HG02571 (cell line): ENCODE results near the gene BUD13.

ENCODE experiments used
- ATAC-seq: cut with Tn5 transposase; IDR thresholded peaks from one replicate; pipeline ENCODE4 v1.9.1; 2021; ENCODE audit warnings: mild to moderate bottlenecking, moderate library complexity; ENCODE audit not compliant: unreplicated experiment

BUD13 gene

DNA sequence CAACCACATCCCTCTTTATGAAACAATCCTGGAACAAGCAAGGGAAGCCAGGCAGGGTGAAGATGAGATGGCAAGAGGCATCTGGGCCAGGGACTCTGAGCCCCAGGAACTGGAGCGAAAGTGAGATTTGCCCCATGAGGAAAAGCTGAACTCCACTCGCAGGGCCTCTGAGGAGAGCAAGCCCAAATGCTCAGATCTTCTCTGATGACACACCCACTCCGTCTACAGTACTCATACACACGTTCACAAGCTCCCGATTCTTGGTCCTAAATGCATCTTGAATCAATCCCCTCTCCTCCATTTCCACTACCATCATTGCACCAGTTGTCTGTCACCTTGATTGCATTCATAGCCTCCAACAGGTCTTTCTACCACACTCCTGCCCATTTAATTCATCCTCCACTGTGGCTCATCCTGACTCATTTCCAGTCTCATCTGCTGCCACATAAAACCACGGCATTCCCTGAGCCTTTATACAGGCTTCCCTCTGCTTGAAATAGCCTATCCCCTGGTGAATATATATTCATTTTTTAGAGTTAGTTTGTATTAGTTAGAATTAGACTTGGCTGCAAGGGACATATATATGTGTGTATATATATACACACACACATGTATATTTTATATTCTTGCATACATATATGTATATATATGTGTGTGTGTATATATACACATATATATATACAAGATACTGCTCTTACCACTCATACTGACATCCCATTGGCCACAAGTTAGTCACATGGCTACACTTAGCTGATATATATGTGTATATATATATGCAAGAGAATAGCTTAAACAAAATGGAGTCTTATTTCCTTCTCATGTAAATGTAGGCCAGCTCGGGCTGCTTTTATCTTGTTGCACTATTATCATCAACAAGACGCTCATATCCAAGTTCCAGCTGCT, 20.3 kb upstream of the BUD13 start:
- no peak for ATAC-seq

DNA sequence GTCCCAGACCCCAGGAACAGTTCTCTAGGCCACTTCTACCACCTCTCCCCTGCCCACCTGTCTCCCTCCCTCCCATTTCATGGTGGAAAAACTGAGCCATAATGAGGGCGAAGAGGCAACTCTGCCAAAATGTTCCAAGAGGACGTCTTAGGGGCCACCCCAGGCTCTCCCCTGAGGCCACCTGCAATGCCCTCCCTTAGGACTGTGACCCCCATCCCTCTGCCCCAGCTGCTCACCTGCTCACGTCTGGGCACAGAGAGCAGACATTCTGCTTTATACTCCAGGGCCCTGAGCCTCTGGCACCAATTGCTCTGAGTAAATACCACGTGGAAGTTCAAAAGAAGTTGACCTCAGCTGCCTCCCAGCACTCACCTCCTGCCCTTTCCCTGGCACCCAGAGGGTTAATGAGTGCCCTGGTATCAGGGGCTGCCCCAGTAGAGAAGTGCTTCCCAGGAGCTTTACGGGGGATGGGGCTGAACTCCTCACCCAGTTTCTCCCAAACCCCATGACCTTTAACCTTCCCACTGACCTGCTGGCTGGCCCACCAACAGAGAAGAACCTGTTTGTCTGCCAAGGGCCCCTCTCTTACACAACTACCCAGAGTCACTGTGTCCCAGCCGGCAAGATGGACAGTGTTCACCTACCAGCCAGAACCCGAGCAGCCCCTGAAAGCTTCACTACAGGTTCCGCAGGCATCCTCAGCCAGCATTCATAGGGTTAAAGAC, 19.5 kb upstream of the BUD13 start:
- no peak for ATAC-seq

DNA sequence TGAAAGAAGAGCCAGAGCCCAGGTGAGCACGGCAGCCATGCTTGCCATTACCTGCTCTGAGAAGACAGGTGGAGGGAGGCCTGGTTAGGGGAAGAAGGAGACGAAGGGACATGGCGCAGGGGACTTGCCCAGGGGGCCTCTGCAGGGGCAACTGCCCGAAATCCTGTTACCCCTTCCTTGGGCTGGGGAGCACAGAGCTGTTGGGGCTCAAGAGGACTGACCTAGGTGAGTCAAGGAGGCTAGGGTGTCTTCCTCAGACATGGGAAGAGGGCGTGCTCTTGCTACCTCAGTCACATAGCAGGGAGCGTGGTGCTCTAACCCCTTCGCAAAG, 19.0 kb upstream of the BUD13 start, which contains the start of gene APOA5:
Gene APOA5, minus strand, starts transcription at position 67 of the 331 bp plus-strand sequence. Its CDS starts 19 bp downstream, at position 48.
- ATAC-seq, result no peak

DNA sequence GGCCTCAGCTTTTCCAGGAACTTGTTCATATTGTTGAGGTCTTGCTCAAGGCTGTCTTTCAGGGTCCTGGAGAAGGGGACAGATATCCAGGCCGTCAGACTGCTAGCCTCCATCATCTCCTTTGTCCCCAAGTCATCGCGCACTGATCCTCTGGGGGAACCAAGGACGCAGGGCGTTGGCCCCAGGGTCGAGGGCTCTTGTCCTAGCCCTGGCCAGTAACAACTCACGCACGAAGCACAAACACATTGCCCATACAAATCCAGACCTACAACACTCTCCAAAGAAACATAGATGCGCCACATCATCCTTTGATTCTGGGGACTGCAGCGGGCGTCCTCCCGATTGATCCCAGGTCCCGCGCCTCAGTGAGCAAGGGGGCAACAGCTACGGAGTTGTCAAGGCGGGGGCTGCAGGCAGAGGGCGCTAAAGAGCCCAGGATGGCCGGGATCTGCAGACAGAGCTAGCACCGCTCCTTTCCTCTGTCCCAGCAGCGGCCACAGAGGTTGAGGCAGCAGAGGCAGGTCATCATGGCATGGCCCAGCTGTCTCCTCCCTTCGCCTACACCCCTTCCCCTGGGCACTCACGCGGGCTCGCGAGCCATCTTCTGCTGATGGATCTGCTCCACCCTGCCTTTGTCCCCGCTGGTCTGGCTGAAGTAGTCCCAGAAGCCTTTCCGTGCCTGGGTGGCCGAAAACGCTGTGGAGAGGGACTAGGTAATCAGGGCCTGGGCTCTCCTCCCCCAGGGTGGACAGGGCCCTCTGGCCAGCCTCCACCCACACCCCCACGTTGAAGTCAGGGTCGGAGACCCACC, 18.4 kb upstream of the BUD13 start:
- ATAC-seq, result no peak

DNA sequence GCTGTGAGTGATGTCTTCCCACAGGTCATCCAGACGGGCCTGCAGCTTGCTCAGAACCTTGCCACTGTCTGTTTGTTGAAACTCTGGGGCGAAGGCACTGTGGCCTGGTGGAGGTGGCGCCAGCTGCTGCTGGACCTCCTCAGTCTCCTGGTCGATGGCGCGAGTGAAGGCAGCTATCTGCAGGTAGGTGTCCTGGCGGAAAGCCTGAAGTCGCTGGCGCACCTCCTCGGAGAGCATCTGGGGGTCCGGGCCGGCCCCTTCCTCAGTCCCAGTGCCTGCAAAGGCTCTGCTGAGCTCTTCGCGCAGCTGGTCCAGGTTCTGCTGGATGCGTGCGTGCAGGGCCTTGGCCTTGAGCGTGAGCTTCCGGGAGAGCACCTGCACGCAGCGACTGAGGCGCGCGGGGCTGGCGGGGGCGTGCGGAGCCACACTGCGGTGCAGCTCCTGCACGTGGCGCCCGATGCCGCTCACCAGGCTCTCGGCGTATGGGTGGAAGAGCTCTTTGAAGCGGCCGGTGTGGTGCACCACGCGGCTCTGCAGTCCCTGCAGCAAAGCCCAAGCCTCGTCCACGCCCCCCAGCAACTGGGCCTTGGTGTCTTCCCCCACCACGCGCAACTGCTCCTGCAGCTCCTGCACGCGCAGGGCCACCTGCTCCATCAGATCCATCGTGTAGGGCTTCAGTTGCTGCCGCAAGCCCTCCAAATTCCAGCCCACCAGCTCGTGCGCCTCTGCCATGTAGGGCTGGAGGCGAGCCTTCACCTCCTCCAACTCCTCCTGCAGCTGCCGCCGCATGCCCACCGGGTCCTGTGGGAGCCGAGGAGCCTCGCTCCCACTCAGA, 17.6 kb upstream of the BUD13 start:
- ATAC-seq, result no peak

DNA sequence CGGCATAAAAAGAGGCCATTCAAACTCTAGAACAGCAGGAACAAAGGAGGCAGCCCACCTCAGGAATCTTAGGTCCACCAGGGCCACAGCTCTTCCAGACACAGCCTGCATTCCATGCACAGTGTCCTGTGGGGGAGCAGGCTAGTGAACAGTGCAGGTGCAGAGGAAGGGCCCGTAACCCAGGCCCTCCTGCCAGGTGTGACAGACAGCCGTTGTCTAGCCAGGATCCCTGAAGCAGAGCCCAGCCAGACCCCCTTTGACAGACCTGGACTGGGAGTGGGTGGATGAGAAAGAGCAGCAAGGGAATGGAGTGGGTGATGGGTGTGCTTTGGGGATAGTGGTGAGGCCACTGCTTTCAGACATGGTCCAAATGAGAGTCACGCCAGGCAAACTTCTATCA, 16.2 kb upstream of the BUD13 start:
- no peak for ATAC-seq

DNA sequence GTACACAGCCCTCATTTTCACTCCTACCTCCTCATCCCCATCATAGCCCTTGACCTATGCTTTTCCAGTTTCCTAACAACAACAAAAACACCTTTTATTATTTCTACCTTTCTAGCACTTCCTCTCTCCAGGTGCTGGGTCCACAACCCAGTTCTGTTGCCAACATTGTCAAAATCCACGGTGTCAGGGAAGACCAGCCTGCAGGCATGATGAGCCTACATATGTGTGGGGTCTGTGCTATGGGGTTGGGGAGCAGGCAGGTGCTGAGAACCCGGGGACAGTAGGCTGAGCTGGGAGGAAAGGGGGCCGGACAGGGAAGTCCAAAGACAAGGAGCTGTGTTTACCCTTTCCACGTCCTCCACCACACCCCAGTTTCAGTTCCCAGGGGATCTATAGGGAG, 15.7 kb upstream of the BUD13 start:
- ATAC-seq, result no peak

DNA sequence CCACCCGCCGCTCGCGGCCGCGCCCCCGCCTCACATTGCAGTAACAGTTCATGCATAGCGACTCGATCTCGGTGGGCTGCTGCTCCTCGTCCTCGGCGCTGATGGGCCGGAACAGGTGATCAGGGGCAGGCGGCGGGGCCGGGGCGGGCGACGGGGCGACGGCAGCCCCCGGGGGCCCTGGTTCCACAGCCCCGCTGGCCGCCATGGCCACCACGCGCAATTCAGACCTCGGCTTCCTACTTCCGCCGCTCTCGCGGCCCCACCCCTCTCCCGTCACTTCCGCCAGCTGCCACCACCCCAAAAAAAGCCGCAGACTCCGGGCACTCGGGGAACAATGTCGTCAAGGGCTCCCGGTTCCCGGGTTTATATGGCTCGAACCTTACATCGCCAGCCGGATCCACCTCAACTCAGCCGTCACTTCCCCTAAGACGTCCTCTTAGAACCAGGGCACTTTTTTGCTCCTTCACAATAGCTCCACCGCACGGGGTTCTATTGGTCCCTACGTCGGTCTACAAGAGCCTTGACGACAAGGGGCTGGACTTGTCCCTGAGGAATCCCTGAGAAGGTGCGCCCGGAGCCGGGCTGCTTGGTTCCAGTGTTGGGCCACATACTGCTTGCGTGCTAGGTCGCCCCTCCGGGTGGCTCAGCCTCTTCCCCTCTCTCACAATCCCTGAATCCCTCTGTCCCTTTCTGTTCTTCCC, 15.1 kb upstream of the BUD13 start, which contains the start of gene ZPR1:
Gene ZPR1, minus strand, starts transcription at position 238 of the 701 bp plus-strand sequence. Its CDS starts 33 bp downstream, at position 205.
- peak; percentile 84 for ATAC-seq

DNA sequence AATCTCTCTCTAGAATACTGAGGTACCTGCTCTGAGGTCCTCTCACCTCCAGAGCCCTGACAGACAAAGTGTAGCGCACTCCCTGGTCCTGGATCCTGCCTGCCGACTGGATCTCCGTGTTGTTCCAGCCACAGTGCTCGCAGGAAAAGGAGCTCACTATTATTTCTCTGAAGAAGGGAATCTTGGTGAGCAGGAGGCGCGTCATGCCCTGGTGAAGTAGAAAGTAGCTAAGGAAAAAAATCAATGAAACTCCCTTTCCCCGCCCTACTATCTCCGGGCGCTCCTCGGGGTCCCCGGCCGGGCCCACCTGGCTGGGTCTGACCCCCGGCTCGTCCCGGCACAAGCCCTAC, 14.6 kb upstream of the BUD13 start:
- no peak for ATAC-seq

DNA sequence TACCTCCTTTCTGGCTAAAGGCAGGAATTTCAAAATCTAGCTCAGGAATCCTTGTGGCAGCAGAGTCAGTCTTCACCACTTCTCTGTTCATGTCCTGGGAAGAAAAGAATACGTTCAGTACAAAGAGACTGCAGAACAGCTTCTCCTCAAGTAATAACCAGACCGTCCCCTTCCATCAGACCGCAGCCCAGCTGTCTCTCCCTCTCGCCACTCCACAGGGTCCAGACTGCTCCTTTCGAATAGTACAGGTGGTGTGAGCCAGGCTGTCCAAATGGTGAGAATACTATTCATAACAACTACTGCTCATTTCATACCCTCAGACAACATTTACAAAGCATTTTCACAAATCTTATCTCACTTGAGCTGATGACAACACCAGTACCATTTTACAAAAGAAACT, 14.2 kb upstream of the BUD13 start:
- no peak for ATAC-seq

DNA sequence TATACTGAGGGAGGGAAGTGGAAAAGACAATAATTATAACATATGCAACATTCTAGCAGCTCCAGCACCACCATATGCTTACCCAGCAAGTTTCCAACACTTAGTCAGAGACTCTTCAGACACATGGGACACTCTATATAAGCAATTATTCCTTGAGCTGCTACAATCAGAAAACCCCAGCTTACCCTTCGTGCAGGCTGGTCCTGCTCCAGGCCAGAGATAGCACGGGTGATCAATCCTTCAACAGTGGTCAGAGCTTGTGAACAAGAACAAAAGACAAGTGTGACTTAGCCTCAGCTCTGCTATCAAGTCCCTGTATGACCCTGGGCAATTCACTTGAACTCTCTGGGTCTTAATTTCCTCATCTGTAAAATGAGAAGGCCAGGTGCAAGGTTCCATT, 13.5 kb upstream of the BUD13 start:
- ATAC-seq, result no peak

DNA sequence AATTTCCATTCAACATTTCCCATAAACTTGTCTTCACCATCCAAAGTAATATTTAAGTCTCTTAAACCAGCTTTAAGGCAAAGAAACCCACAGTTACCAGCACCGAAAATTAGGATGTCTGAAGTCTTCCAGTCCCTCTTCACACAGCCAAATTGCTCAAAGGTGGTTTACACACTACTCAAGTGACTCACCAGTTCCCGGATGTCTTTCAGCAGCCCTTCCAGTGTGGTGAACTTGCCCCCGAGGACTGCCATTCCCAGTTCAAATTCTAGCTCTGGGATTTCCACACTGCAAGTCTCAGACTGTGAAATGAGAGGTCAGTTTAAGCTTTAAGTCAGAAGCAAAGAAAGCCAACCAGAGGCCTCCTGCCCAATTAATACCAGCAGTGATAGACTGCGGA, 9.9 kb upstream of the BUD13 start:
- ATAC-seq, result no peak

DNA sequence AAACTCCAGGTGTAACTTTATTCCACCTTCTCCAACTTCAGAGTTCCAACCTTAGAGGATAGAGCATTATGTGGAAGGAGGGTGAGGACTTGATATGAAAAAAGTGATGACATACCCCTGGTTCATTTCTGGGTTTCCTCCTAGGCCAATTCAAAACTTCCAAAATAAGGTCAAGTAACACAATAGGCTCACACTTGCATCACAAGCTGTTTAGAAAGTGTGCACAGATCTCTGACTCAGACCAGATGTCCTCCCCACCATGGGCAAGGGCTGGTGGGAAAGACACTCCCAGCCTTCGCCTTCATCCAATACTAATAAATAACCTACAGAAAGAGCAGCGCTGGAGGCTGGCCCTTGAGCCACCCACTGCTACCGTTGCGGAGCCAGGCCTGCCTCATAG, 5.8 kb upstream of the BUD13 start:
- no peak for ATAC-seq

DNA sequence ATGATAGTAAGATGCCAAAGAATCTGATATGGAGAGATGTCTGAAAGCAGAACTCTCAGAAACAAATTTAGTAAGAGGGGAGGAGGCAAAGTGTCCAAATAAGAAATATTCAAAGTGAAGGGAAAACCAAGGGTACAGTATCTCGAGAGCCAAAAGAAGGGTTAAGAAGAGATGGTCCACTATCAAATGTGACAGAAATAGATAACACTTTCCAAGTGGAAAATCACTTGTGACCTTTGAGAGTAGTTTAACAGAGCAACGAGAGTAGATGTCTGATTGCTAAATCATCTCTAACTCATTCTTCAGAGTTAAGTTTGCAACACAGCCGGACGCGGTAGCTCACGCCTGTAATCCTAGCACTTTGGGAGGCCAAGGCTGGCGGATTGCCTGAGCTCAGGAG, 4.3 kb upstream of the BUD13 start:
- no peak for ATAC-seq

DNA sequence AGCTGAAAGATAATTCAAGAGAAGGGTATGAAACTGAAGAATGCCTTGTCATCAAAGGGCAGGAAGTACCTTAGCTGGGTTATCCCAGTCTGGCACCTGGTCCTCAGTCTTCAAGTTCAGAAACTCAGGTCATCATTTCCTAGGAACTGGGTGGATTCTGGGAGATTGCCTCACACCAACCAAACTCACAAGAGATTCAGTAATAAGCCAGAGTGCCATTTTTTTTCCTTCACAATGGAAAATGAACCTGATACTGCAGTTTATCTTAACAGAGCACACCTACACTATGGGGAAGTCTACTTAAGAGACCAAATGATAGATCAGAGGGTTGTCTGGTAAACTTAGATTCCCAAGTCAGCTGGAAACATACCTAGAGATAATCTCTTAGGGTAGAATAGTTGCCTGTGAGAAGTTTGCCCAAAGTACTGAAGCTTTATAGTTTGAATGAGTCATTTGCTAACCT, 3.8 kb upstream of the BUD13 start:
- no peak for ATAC-seq

DNA sequence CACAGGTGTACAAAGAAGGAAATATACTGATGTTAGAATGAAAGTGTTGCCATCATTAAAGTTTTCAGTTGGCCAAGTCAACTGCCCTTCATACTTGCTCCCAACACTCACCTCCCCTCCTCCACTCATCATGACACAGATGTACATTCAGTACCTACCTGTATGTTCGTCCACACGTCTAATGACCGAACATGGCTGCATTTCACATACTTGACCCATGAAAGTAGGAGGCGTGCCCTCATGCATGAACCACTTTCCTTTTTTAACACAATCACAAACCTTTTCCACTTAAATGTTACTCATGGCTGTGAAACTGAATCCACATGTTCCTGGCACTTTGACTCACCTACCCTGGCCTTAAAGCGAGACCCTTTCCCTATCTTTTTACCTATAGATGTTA, 3.2 kb upstream of the BUD13 start:
- ATAC-seq, result no peak

DNA sequence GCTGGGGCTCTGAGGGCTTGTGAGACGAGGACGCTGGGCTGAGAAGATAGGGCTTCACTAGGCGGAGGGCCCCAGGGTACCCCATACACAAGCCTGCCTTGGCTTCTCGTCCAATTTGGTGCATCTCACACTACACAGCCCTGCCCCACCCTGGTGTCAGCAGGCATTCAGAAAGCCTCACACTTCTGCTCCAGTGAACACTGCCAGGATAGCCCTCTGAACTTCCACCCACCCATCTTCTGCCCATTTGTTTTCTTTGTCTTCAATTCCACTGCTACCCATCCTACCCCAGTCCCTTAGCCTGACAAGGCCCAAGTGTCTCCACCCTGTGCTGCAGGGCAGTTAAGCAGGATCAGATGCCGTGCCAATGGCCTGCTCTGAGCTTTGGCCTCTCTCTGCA, 1.9 kb upstream of the BUD13 start:
- no peak for ATAC-seq

DNA sequence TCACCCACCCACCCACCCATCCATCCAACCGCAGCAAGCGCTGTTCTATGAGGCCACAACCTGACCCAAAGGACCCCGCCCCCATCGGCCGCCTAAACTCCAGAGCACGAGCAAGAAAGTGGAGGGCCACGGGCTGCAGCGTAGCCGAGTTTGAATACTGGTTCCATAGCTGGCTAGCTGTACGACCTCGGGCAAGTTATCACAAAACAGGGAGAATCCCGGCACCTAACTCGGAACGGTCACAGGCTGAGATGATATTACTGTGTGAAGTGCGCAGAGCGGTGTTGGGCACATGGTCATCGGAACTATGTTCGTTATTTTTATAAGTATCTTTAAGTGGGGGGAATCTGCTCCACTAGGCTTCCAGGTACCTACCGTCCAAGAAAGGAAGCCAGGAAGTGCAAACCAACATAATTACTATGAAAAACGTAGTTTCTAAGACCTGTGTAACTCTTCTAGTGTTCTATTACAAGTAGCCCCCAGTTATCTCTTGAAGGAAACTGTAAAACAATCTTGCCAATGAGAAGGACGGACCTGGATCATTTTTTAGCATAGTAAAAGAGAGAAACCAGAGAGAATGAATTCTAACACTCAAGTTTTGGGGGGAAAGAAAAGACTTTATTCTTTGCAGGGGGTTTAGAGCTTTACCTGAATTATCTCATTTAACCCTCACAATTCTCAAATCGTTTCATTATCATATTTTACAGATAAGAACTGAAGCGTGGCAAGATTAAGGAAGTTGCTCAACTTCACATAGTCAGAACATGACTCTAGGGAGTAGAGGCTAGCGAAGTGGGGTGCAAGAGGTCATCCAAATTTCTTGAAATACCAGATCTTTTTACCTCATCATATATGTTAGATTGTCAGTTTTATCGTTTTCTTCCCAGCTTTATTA, 663 bp upstream of the BUD13 start:
- ATAC-seq, result peak; percentile 32

DNA sequence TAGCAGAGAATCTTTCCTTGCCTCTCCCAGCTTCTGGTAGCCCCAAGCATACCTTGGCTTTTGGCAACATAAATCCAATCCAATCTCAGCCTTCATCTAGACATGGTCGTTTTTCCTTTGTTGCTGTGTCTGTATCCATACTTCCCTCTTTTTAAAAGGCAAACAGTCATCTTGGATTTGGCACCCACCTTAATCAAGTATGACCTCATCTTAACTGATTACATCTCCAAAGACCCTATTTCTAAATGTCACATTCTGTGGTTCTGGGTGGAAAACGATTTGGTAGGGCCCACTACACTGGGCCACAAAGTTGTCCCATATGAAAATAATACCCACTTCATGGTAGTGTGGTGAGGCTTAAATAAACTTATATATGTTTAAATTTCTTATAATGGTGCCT, 852 bp downstream of the BUD13 start:
- ATAC-seq, result no peak
